ENCODE data around the gene PSMB7.

PSMB7 gene

DNA sequence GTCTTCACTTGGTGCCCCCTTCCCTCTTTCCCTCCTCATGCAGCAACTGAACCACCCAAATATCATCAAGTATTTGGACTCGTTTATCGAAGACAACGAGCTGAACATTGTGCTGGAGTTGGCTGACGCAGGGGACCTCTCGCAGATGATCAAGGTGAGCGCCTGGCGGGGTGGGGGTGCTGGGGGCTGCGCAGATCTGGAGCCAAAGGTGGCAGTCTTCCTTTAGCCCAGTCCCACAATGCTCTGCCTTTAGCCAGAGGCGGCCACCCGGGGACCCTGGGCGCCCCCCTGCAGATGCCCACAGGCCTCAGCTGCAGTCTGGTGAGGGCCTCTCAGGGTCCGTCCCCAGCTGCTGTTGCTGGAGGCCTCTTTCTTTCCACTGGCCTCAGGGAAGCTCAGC lies 93.8 kb downstream of the PSMB7 start:
- no peak for DNase-seq

DNA sequence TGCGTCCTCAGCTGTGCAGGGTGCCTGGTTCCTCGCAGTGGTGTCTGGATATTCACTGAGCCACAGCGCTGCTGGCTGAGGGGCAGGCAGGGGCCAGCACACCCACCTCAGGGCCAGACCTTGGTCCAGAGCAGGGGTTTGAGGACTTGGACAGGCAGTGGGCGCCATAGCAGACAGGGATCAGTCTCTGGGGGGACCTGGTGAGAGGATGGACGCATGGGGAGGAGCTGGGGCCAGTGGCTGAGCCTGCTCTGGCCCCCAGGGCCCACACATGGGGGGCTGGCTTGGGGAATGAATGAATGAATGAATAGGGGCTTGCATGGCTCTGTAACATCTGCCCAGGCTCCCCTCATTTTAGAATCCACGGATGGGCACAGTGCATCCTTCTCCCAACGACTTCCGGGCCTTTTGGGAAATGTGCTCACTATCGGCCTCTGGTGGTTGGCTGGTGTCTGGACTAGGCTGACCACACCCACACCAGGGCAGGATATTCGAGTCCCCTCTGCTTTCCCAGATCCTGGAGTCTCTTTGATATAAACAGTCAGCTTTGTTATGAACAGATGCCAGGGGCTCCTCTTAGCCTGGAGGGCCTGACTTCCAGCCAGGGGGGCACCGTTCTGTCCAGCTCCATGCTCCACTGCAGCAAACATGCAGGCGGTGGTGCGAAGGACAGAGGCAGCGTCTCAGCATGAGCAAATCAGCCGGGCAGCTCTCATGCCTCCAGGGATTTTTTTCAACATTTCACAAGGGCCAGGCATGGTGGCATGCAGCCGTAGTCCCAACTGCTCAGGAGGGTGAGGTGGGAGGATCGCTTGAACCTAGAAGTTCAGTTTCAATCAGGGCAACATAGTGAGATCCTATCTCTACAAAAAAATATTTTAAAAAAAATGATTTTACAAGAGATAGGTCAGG lies 94.9 kb downstream of the PSMB7 start:
- DNase-seq: peak; percentile 63

DNA sequence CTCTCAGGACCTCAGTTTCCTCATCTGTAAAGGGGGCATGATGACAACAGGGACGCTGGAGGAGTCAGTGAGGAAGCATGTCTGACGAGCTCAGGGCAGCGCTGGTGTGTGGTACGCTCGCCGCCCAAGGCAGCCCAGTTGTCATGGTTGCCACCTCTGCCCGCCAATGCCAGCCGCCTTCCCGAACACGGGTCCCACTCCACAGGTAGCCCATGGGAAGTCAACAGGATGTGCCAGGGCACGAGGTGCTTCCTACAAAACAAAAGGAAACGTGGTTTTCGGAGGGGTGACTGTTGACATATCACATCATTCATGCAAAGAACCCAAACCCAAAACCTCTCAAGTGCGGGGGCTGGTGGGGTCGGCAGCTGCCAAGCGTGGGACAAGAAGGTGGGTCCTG lies 99.4 kb downstream of the PSMB7 start:
- no peak for DNase-seq

DNA sequence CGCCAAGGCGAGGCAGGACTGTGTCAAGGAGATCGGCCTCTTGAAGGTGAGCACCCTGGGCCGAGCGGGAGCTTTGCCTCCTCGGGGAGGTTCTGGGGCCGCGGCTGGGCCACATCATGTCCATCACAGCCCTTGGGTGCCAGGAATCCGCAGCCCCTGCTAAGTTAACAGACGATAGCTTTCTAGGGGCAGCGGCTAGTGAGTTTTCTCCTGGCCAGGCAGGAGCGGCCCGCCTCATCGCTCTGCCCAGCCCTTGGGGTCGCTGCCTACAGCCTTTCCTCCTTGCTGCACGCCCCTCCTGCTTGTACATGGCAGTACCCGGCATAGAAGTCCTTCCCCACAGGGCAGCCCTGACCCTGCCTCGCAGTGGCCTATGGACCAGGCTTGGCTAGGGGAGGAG lies 101.3 kb downstream of the PSMB7 start:
- DNase-seq: no peak

DNA sequence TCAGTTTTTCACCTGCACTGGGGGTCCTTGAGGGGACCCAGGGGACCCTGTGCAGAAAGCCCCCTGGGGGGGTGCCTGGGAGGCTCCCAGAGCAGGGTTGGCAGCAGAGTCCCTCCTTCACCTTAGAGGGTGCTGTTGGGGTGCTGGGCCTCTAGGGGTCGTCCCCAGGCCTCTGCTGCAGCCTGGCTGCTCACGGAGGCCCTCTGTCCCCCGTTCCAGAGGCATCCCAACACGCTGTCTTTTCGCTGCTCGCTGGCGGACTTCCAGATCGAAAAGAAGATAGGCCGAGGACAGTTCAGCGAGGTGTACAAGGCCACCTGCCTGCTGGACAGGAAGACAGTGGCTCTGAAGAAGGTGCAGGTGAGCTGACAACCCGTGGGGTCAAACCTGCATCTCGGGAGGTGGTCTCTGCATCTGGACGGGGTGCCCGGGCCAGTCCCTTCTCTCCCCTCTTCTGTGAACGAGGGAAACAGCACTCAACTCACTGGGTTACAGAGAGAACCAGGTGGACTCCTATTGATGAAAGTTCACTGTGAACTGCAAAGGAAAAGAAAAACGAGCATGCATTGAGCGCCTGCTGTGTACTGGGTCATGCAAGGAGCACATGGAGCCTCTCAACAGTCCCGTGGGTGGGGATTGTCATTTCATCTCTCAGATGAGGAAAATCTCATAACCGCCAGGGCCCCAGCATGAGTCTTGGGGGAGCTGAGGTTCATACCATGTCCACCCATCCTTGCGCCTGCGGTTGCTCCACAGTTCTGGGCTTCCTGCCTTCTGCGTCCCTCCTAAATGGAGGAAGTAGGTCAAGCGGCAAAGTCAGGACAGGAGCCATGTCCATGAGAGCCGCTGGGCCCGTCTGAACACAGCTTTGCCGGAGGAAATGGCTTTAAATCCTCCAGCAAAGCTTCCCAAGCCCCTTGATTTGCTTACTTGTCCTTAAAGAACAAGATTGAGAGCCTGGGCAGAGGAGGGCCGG lies 102.7 kb downstream of the PSMB7 start:
- DNase-seq: no peak

DNA sequence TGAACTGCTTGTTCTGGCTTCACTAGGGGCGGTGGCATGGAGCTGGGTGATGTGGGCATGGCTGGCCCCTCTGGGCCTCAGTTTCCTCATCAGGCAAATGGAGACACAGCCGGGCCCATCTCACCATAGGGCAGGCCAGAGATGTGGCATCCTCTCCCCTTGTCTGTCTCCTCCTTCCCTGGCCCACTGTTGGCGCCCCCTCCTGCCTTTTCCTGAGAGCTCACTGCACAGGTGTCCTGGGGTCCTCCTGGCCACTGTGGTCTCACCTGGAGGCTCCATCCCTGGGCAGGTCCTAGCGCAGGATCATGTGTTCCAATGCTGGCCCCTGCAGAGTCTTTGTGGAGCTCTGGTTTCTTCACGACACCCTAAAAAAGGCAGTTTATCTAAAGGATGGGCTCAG lies 104.0 kb downstream of the PSMB7 start:
- DNase-seq: no peak

DNA sequence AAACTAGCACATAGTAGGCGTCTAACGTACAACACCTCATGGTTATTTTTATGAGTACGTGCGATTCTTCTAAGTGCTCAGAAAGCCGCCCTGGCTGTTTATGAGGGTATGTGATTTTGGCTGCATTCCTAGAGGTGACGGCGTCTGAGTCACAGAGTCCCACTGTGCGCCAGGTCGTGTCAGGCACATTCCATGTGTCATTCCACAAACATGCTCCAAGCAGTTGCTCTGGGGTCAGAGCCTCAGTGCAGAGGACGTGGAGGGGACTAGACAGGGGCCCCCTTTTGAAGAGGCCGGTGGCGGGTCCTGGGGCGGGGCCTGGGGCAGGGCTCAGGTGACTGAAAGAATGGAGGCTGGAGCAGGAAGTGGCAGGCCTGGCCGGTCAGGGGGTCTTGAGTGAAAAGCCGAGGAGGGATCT lies 105.6 kb downstream of the PSMB7 start:
- no peak for DNase-seq

DNA sequence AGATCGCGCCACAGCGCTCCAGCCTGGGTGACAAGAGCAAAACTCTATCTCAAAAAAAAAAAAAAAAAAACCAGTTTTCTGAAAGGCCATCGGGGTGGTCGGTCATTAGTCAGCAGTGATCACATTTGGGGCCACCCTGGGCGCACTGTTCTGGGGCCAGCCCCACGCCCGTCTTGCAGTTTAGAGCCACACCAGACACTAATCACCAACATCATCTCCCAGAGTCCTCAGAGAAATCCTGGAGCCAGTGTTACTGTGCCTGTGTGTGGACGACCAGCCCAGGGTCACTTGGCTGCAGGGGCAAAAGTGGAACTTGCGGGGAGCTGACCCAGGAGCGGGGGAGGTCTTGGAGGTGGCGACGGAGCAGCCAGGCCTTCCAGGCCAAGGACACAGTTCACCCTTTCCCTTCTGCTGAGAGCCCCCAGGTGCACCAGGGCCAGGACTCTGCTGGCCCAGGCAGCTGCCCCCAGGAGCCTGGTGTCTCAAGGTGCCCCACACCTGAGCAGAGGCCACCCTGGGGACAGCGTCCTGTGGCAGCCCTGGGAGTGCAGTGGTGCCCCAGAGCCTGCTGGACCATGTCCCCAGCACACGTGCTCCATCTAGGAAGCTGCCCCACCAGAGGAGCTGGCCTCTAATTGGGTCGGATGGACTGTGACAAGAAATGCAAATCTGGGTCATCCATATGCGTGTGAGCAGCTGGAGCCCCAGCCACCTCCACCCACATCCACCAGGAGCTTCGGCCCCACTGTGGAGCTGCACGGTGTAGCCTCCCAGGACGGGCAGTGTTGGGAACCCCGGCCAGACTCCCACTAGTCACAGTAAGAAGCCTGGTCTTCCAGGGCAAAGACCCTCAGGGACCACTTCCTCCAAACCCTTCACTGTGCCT lies 106.4 kb downstream of the PSMB7 start:
- DNase-seq: no peak

DNA sequence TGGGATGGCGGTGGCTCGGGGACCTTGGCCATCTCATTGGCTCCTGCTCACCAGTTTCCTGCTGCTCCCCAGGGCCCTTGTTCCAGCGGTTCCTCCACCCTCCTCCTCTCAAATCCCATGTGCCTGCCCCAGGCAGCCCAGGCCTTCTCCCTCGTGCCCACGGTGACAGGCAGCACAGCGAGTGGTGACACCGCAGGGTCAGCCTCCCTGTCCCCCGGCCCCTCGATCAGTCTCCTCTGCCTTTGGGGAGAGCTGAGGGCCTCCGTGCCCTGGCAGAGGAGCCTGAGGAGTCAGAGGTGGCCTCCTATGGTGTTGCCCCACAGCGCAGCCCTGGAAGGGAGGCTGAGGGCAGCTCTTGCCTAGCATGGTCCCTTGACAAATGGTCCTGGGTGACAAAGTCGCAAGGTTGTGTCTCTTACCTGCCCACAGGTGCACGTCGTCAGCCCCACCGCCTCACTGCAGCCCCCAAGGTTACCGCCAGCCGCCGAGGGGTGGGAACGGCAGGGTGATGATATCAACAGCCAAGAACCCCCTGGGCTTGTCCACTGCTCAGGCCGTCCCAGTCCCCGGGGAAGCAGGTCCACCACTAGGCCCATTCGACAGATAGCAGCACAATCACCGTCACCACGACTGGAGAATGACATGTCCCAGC lies 107.7 kb downstream of the PSMB7 start:
- no peak for DNase-seq

DNA sequence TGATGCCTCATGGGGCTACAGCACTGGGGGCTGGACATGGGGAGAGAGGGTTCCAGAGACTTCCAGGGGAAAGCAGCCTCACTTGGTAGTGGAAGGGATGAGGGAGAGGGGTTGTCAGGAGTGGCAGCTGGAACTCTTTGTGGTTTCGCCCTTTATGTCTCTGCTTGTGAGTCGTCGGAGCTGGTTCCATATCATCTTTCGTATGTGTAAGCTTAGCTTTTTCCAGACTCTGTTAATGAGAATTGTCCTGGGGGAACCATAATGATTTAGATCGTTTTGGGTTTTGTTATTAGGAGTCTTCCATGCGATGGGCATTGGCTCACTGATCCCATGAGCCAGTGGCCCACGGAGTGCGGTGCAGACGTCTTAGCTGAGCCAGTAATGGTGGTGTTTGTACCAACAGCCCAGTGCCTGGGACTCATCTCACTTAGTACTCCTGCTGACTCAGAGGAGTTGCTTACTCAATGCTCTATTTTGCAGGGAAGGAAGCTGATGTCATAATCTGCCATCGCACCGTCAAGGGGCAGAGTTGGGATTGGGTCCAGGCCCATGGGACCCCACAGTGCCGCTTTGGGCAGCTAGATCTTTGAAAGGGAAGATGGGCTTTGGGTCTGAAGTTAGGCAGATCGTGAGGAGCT lies 109.0 kb downstream of the PSMB7 start:
- DNase-seq: peak; percentile 81

DNA sequence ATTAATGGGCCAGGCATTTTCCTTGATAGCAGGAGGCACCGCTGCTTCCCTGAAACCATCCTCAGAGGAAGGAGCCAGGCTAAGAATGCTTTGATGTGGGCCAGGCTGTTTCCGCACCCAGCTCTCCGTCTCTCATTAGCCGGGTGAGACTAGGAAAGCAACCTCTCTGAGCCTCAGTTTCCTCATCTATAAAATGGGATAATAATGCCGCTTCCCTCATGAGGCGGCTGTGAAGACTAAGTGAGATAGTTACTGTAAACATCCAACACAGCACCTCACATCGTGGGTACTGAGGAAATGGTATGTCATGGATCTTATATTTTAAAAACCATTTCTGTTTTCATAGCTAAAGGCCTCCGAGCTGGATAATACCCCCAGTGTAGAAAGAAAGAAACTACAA lies 111.0 kb downstream of the PSMB7 start:
- no peak for DNase-seq

DNA sequence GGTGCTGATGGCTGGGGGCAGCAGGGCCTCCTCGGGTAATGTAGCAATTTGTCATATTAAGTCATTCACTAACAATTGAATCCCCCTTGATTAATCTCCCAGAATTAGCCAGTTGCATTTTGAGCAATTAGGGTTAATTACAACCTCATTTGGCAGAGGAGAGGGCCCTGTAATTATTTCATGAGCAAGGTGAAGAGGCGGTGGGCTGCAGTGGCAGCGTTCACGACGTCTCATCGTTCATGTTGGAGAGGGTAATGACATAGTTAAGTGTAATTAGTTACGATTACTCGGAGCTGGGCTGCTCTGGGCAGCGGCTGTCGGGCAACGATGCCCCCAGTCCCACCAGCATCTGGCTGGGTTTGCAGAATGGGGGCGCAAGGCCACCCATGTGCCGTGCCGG lies 111.5 kb downstream of the PSMB7 start:
- DNase-seq: no peak
